HG02938 (cell line): ENCODE measurements around the gene ARHGAP26.

Experiments used
- ATAC-seq: cut with Tn5 transposase; IDR thresholded peaks from one replicate; pipeline ENCODE4 v1.9.1; 2021; ENCODE audit warnings: mild to moderate bottlenecking, moderate library complexity; ENCODE audit not compliant: unreplicated experiment

ARHGAP26 gene

DNA sequence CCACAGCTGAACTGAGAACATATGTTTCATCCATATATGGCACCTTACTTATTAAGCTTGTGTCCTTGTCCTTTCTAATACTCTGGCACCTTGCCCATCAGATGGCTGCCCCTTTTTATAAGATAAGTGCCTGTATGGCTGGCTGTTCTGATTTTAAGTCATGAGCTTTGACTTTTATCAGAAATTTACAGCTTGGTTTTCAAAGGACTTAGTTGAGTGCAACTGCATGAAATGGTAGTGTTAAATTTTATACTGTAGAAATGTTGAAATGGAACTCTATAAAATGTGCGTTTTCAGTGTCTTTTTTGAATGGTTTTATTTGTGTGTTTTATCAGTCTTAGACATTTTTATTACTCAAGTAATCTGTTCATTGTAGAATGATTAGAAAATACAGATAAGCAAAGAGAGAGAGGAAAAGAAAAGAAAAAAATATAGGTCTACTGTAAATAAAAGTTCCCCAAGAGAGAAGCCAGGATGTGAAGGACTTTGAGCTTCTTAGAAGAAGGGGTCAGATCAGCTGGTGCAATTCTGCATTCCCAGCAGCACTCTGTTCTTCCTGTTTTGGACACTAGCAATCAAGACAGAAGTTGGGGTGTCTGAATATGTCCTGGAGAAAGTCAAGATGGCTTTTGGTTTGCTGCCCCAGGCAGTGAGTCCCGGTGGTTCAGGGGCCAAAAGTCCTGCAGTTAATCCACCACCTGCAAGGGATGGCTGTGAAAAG, 38.9 kb downstream of the ARHGAP26 start:
- no peak for ATAC-seq

DNA sequence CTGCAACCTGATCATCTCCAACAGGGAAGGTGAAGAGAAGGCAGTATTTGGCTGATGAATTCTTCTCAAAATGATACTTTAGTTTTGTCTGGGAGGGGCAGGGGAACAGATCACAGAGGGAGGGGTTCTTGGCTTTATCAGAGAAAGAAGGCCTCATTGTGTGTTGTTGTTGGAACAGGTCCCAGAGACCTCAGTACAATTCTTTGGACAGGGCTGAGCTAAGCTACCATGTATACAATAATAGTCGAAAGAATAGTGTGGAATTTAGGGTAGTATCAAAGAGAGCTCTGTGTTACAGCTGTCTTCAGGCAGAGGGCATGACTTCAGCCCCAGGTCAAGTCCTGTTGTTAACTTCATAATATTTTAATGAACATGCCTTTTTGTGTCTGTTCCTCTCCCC, 39.9 kb downstream of the ARHGAP26 start:
- ATAC-seq, result no peak

DNA sequence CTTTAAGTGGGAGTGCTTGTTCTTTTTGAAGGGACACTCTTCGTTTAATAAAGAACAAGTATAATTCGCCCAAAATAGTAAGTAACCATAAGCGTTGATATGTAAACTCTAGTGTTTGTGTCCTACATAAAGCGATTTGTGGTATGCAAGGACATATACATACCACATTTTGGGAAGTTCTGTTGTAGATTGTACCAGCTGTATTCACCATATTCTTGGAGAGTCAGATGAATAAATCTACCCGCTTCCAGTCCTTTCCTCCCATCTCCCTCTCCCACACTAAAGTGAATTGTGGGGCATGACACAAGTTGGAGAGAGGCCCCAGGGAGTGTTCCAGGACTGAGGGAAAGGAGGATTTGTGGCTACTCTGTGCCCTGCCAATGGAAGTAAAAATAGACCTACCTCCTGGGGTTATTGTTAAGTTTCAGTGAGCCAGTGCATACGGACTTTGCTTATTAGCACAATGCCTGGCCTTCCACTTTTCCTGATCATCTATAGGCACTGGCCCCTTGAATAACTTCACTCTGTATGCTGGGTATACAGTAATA, 40.6 kb downstream of the ARHGAP26 start:
- ATAC-seq, result no peak

DNA sequence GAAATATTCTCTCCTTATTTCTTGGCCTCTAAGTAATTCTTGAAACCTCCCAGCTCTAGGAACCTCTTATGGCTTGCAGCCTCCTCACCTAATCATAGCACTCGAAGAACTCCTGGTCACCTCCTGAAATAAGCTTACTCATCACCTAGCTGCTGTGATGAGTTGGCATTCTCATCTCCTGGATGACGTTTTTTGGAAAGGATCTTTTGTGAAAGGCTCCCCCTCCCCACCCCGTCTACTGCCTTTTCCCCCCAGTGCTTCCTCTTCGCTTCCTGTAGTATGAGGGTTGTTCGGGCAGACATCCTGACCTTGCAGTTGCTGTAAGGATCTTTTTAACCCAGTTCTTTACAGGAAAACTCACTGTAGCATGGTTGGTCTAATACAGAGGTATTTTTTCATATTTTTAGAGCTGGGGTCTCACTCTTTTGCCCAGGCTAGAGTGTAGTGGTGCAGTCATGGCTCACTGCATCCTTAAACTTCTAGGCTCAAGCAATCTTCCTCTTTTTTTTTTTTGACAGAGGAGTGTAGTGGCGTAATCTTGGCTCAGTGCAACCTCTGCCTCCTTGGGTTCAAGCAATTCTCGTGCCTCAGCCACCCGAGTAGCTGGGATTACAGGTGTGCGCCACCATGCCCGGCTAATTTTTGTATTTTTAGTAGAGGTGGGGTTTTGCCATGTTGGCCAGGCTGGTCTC, 41.8 kb downstream of the ARHGAP26 start:
- no peak for ATAC-seq

DNA sequence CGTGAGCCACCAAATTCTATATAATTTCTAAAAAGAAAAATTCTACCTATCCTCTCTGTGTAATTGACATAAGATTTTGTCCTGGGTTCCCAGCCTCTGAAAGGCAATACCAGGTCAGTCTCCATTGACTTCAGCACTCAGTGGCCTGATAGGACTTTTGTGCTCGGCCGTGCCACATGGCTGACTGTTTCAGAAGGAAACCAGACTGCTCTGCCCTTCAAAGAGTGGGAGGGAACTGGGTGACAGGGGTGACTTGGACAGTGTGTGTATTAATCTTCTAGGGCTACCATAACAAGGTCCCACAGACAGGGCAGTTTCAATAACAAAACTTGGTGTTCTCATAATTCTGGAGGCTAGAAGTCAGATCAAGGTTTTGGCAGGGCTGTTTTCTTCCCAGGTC, 43.0 kb downstream of the ARHGAP26 start:
- no peak for ATAC-seq

DNA sequence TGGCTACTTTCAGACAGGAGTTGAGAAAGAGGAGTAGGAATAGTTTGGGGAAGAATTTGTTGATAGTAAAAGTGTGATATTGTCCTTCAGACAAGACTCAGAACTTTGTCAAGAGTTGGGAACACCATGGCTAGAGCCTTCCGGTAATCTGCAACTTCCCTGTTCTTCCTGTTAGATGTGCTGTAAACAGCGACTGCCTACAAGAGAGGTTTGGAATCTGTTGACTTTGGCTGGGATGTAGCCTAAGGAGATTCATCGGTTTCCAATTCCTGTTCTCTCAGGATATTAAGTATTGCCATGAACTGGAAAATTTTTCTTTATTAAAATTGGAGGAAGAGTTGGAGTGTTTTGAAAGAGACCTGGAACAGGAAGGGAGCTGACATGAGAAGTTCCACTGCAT, 43.9 kb downstream of the ARHGAP26 start:
- ATAC-seq, result no peak

DNA sequence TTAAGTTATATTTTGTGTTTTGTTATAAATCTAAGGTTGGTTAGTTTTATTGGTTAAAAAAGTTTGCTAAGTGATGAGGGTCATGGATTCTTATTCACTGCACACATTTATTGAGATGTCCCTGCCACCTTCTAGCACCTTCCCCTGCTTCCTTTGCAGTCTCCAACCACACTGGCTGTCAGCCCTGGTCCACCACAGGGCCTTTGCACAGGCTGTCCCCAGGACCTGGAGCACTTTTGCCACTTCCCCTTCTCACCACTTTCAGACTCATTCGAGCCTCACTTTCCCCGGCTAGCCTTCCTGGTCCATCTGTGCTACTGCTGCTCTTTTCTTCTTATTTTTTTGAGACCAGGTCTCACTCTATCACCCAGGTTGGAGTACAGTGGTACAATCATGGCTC, 45.3 kb downstream of the ARHGAP26 start:
- no peak for ATAC-seq

DNA sequence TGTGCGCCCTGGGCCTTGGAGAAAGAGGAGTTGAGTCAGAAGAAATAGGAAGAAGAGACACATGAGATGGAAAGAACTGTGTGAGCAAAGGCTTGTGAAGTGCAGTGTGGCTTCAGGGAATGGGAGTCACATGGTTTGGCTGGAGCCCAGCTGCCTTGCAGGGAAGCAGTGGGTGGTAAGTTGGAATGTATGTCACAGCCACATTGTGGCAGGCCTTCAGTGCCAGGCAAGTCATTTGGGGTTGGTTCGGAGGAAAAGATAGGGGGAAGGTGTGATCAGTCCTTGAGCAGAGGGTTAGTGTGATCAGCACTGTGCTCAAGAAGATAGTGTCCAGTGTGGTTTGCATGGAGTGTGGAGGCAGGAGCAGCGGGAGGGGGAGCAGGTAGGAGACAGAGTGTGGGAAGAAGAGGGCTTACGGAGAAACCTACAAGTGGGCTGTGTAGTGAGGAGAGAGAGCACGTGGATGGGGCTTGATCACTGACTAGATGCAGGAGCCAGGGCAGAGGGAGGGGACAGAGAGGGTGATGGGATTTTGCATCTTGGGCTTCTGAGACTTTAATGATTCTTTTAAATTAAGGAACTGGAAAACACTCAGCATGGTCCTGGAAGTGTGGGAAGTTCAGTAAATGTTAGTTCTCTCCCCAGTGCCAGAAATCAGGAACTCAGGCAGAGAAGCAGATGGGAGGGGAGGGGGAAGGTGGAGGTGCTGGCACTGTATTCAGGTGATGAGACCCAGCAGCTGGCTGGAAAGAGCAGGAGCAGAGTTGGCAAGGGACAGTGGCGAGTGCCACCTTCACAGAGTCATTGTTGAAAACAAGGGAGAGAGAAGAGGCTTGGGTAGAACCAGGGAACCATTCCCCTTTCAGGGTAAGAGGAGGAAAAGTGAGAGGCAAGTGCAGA, 46.6 kb downstream of the ARHGAP26 start:
- ATAC-seq, result no peak

DNA sequence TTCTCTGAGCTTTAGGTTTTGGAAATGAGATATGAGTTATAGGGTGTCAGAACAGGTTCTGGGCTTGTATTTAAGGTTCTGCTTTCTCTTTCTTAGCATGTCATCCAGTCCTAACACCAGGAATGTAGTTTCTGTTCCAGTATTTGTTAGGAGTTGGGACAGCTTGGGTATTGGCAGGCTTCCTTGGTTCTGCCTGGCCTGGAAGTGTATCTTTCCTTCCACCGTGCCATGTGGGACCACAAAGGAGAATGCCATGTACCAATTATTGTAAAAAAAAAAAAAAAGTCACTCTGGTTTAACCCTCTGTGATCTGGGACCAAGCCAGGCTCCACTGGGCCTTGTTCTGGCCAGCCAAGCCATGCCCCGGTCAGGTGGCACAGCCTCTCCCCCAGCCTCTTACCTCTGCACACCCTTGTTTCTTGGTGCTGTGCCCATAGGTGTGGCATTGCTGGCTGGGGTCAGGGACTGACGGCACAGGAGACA, 47.8 kb downstream of the ARHGAP26 start:
- ATAC-seq, result no peak

DNA sequence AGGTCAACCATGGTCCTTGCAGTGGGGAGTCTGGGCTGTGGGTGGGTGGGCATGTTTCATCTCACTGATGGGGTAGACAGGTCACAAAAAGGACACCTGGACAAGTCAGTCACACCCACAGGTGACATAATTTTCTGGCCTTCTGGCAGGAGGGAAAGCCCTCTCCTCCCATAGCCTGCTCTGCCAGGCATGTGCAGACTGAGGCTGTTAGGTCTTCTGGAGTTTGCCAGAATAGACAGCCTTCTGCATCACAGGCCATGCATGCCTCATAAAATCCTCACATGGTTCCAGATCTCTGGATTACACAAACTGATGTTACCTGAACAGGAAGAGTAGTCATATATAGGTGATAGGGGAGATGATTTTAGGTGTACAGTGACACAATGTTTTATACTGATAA, 49.1 kb downstream of the ARHGAP26 start:
- ATAC-seq, result no peak

DNA sequence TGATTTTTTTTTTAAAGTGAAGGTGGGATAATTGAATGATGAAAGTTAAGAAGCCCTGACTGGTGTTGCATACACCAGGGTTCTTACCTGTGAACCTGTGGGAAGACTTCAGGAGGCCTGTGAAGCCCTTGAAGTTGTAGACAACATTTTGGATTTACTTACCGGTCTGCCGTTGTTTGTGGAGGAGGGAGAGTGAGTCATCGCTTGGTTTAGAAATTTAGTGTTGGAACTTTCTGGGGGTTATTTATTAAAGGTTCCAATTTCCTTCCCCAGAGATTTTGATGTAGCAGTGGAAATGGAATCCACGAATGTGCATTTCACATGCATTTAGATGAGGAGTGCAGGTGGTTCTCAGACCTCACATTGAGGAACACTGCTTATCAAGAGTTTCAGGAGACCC, 49.6 kb downstream of the ARHGAP26 start:
- ATAC-seq, result no peak

DNA sequence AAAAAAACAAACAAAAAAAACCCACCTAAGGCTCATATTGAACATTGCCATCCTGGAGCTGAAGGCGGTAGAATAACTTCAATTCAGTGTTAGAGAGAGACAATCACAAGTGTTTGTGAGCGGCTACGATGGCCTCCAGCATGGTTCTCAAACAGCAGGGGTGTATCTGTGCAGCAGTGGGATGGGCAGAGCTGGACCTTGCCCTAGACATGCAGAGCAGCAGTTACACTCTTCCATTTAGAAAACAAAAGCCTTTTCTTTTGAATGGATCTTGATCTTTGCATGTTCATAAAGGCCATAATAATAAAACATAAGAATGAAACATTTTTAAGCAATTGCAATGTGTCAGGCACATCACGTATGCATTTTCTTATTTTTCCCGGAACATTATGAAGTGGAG, 50.3 kb downstream of the ARHGAP26 start:
- ATAC-seq, result no peak

DNA sequence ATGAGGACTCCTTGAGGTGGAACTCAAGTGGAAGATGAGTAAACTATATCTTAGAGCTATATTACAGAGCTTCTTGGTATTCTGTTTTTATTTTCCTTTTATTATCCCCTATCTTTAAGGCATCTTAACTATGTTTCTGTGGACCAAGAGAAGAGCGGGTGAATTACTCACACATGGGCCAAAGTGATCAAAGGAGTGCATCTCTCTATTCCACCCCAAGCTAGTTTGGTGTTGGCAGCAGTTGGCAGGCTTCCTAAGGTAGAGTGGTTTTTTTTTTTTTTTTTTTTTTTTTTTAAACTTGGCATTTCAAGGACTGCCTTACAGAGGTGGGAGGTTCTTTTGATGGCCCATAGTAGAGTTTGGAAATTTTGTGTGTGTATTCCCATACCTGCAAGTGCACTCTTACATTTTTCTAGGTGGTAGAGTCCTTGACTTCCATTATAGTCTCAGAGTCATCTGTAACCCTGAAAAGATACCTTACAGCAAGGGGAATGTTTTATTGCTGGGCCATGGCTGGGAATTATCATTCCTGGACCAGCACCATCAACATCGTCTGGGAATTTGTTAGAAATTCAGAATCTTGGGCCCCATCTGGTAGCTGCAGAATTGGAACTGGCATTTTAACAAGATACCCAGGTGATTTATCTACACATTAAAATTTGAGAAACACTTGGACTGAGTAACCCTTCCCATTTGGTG, 51.0 kb downstream of the ARHGAP26 start:
- no peak for ATAC-seq

DNA sequence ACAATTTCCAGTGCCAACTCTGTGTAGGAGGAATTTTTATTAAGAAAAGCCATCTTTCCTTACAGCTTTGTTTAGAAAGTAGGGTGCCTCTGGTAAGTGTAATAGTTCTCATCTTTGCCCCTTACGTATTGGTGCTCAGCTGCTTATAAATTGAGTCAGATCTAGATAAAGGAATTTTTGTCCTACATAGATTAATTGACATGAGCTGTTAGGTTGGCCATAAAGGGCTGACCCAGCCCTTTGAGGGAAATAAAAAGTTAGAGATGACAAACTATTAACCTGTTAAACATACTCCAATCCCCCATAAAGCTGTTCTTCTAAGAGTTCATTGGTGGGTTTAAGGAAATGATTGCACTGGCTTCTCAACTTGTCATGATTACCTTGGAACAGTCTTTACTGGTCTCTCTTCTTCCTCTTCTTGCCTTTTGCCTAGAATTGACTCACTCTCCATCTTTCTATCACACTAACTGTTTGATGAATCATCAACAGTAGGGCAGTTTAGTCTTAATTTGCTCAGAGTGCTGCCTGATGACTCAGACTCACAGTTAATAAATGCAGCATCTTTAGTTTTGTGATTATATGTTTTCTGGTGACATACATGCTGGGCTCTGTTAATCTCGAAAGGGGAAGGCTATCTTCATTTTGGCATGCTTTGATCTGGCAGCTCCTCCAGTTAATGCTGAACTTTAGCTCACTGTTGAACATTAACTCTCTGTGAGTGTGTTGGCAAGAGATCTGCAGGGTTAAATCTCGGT, 51.7 kb downstream of the ARHGAP26 start:
- ATAC-seq, result peak; percentile 83

DNA sequence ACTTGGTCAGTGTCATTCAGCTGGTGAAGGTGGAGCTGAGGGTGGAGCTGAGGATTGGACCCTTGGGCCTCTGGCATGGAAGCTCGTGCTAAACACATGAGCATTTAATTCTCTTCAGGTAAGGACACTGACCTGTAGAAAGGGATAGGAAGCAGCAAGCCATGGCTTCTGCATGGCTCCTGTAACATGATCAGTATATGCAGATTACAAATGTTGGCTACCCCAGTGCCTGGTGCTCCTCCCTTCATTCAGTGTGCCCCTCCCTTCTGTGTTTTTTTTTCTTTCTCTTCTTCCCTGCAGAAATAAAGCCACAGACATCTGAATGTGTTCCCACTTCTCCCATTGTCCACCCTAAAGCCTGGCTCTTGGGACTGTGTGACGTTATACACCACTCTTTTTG, 52.9 kb downstream of the ARHGAP26 start:
- no peak for ATAC-seq

DNA sequence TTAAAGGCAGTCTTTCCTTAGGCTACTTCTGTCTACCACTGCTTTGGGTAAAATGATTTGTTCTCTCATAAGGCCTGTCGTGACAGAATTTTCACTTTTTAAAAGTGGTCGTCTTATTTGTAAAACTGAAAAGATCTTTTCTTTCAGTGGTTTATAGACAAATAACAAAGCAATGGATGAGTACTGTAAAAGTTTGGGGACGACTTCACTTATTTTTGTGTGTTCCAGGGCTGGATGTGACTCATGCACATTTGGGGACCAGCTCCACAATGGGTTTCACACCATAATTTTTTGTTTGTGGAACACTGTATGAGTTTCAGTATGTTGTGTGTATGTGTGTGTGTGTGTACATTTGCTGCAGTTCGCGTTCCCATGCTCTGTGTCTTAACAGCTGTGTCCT, 53.6 kb downstream of the ARHGAP26 start:
- ATAC-seq, result no peak

DNA sequence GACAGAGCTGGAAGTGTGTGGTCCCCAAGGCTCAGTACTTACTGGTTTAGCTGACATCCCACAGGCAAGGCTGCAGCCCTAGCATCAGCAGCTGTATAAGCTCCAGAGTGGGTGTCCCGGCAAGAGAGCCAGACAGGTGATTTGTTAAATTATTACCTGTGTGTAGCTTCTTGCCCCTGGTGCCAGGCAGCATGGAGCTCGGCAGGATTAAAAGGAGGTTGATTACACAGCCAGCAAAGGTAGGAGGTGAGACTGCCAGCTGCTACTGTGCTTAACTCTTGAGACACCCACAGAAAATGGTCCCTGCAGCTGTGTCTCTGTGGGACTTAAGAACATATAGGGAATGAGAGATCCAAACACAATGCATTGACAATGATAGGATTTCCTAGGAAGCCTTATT, 54.2 kb downstream of the ARHGAP26 start:
- ATAC-seq, result no peak

DNA sequence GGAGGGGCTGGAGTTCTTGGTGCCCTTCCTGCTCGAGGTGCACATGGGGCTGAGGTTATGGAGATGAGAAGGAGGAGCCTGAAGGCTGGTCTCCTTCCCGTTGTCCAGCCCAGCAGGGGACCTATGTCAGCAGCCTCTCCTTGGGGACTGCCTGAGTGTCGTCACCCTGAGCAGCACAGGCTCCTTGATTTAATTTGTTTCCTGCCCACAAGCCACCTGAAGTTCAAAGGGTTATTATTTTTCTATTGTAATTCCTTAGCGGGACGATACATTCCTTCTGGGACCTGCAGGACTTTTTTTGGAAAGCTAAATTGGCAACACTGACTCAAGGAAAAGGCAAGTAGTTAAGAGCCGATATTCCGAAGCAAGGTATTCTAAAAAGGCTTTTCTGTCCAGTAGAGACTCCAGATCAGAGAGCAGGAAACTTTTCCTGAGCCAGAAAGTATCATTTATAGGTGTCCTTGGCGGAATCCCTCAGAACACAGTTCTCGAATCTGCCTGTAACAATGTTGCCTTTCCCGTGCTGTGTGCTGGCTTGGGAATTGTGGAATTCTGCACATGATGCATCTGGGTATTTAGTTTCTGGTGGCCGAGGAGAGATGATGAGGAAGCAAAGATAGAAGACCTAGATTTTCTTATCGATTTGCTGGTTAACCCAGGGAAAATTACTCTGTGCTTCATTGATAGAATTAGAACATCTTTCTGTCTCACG, 55.4 kb downstream of the ARHGAP26 start:
- ATAC-seq, result no peak

DNA sequence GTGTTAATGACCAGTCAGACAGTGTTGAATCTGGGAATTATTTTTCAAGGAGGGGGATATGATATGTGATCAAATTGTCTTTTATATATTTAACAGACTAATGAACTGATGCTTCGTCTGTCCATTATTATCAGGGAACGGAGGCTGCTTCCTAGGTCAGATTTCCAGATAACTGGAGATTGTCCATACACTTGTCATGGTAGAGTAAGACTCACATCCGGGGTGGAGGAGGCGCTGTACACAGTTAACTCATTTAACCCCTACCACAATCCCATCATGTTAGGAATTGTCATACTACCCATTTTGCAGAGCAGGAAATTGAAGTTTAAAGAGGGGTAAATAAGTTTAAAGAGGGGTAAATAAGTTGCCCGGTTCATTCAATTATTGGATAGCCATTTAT, 55.9 kb downstream of the ARHGAP26 start:
- ATAC-seq, result no peak
